Activated naive CD8-positive, alpha-beta T cell (primary cell): ENCODE data around the gene EYS.

Source experiments
- H3K27ac Mint-ChIP-seq: one replicate; pipeline ENCODE4 v1.8.0; 2021; ENCODE audit warnings: mixed read lengths
- H3K27me3 Mint-ChIP-seq: one replicate; pipeline ENCODE4 v1.8.0; 2021; ENCODE audit warnings: mixed read lengths
- H3K36me3 Mint-ChIP-seq: one replicate; pipeline ENCODE4 v1.8.0; 2021; ENCODE audit warnings: mixed read lengths
- H3K4me1 Mint-ChIP-seq: one replicate; pipeline ENCODE4 v1.8.0; 2021; ENCODE audit warnings: low read depth, mixed read lengths
- H3K4me3 Mint-ChIP-seq: one replicate; pipeline ENCODE4 v1.8.0; 2021; ENCODE audit warnings: mild to moderate bottlenecking, mixed read lengths
- H3K9me3 Mint-ChIP-seq: one replicate; pipeline ENCODE4 v1.8.0; 2021; ENCODE audit warnings: low read depth, mixed read lengths

Gene EYS

DNA sequence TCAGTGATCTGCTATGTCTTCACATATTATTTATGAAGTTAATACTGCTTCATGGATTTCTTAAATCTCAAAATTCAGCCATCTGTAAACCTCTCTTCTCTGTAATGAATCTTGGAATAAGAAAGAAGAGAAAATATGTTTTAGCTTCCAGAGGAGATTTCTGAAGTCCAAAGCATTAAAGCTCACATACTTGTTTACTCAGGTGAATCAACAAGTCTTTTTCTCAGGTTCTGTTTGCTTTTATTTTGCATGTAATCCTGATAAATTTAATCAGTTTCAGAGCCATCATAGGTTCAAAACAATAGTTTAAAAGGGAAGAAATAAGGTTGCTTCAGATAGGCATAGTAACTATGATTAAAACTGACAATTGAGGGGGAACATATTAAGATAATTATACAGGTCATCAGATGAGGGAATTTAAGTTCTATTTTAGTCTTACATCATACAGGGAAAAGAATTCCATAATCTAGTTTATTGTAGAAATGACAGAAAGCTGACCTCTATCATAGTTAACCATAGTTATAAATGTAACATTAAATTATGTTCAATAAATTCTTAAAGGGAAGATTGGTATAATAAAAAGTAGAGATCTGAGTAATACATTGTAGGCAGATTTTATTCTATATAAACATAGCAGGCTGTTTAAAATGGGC, 716.2 kb downstream of the EYS start:
- peaks cover 5% of the 10 kb centered on the region for H3K9me3 Mint-ChIP-seq
- H3K27ac Mint-ChIP-seq: no peak overlapping the region
- no peaks in the 10 kb centered on the region for H3K4me1 Mint-ChIP-seq
- H3K4me3 Mint-ChIP-seq: no peak overlapping the region
- H3K27me3 Mint-ChIP-seq: no peaks in the 10 kb centered on the region
- H3K36me3 Mint-ChIP-seq: no peaks in the 10 kb centered on the region

GRCh38 chr6:64988148-64988547, 718.9 kb downstream of the EYS start:
- no peaks in the 10 kb centered on the region for H3K4me1 Mint-ChIP-seq
- H3K36me3 Mint-ChIP-seq: no peaks in the 10 kb centered on the region
- H3K9me3 Mint-ChIP-seq: peaks cover 9% of the 10 kb centered on the region
- H3K27ac Mint-ChIP-seq: no peak overlapping the region
- no peak overlapping the region for H3K4me3 Mint-ChIP-seq
- no peaks in the 10 kb centered on the region for H3K27me3 Mint-ChIP-seq

DNA sequence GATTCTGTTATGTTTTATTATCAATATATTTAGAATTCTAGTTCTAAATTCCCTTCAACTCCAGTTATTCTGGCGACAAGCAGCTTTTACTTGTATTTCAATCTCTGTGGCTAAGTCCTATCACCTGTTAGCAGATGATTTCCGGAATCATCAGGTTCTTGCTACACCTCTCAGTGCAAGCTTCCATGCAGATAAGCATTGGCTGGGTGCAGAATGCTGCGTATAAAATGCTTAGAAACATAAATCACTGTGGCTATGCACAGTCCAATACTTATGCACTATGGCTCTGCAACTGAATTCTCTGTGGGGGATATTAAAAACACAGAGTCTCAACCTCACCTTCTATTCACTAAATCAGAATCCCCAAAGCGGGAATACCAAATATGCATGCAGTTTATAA, 720.0 kb downstream of the EYS start:
- Mint-ChIP-seq H3K27ac (no peak overlapping the region), H3K9me3 (peaks cover 4% of the 10 kb centered on the region), H3K27me3 (no peaks in the 10 kb centered on the region), H3K4me1 (no peaks in the 10 kb centered on the region), H3K4me3 (no peak overlapping the region), H3K36me3 (no peaks in the 10 kb centered on the region)

- no peak overlapping the region for H3K4me3 Mint-ChIP-seq
- H3K4me1 Mint-ChIP-seq: no peaks in the 10 kb centered on the region
- peaks cover 4% of the 10 kb centered on the region for H3K9me3 Mint-ChIP-seq
- H3K27ac Mint-ChIP-seq: no peak overlapping the region
- H3K36me3 Mint-ChIP-seq: no peaks in the 10 kb centered on the region
- no peaks in the 10 kb centered on the region for H3K27me3 Mint-ChIP-seq
Observed at GRCh38 chr6:64985726-64986125, 721.3 kb downstream of the EYS start.

GRCh38 chr6:64984948-64985347, 722.1 kb downstream of the EYS start:
- no peak overlapping the region for H3K27ac Mint-ChIP-seq
- H3K9me3 Mint-ChIP-seq: peaks cover 4% of the 10 kb centered on the region
- H3K27me3 Mint-ChIP-seq: no peaks in the 10 kb centered on the region
- H3K4me3 Mint-ChIP-seq: no peak overlapping the region
- H3K4me1 Mint-ChIP-seq: no peaks in the 10 kb centered on the region
- H3K36me3 Mint-ChIP-seq: no peaks in the 10 kb centered on the region

GRCh38 chr6:64983089-64983488, 723.9 kb downstream of the EYS start:
- no peaks in the 10 kb centered on the region for H3K27me3 Mint-ChIP-seq
- H3K9me3 Mint-ChIP-seq: peaks cover 9% of the 10 kb centered on the region
- no peak overlapping the region for H3K27ac Mint-ChIP-seq
- no peaks in the 10 kb centered on the region for H3K36me3 Mint-ChIP-seq
- H3K4me1 Mint-ChIP-seq: no peaks in the 10 kb centered on the region
- no peak overlapping the region for H3K4me3 Mint-ChIP-seq

GRCh38 chr6:64973142-64973541, 733.9 kb downstream of the EYS start:
- no peaks in the 10 kb centered on the region for H3K27me3 Mint-ChIP-seq
- no peak overlapping the region for H3K4me3 Mint-ChIP-seq
- H3K36me3 Mint-ChIP-seq: no peaks in the 10 kb centered on the region
- H3K9me3 Mint-ChIP-seq: peaks cover 3% of the 10 kb centered on the region
- no peak overlapping the region for H3K27ac Mint-ChIP-seq
- no peaks in the 10 kb centered on the region for H3K4me1 Mint-ChIP-seq

DNA sequence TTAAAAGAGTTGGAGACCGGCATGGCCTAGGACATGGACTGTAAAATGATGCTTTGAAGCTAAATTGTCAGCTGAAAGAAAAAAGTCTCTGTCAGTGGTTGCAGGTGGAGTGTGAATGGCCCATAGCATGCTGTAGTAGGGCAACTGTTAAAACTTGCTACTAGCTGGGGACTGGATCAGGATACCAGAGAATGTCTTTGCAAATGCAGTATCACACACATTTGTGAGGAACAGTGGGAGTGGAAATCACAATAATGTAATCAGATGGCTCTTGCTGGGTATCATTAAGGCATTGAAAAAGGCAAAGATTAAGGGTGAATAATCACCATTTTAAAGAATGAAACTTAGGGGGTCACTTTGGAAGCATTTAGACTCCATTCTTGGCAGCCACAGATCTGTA, 737.9 kb downstream of the EYS start:
- Mint-ChIP-seq H3K27ac (no peak overlapping the region), H3K9me3 (peaks cover 3% of the 10 kb centered on the region), H3K36me3 (no peaks in the 10 kb centered on the region), H3K4me1 (no peaks in the 10 kb centered on the region), H3K4me3 (no peak overlapping the region), H3K27me3 (no peaks in the 10 kb centered on the region)

DNA sequence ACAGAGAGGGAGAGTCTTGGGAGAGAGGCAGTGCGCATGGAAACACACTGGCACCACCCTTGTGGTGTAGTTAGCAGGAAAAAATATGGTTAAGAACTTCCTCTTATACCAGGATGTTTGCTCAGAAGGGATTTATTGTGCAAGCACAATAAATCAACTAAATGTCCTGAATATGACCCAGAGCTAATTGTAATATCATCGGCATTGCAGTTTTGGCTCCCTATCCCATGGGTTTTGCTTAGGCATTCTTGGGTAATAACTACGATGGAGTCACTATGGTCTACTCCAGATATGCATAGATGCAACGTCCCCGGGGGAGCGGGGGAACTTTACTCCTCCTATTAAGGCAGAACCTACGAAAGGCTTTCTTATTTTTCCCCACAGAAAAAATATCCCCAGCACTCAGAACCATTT, 751.6 kb downstream of the EYS start:
- H3K27ac Mint-ChIP-seq: no peak overlapping the region
- no peaks in the 10 kb centered on the region for H3K27me3 Mint-ChIP-seq
- H3K4me1 Mint-ChIP-seq: no peaks in the 10 kb centered on the region
- H3K4me3 Mint-ChIP-seq: no peak overlapping the region
- no peaks in the 10 kb centered on the region for H3K36me3 Mint-ChIP-seq
- H3K9me3 Mint-ChIP-seq: peaks cover 9% of the 10 kb centered on the region

DNA sequence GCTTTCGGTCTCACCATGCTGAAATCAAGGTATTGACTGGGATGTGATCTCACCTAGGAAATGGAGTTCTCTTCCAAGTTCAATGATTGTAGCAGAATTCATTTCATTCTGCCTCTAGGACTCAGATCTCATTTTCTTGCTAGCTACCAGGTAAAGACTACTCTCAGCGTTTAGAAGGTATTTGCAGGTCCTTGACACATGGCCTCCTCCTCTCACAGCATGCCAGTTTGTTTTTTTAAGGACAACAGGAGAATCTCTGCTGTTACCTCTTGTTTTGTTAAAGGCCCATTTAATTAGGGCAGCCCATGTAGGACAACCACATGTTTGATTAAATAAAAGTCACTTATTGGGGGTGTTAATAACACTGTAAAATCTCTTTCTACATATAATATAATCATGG, 757.8 kb downstream of the EYS start:
- H3K27ac Mint-ChIP-seq: no peak overlapping the region
- no peaks in the 10 kb centered on the region for H3K36me3 Mint-ChIP-seq
- no peaks in the 10 kb centered on the region for H3K27me3 Mint-ChIP-seq
- H3K9me3 Mint-ChIP-seq: peaks cover 18% of the 10 kb centered on the region
- H3K4me1 Mint-ChIP-seq: no peaks in the 10 kb centered on the region
- no peak overlapping the region for H3K4me3 Mint-ChIP-seq

DNA sequence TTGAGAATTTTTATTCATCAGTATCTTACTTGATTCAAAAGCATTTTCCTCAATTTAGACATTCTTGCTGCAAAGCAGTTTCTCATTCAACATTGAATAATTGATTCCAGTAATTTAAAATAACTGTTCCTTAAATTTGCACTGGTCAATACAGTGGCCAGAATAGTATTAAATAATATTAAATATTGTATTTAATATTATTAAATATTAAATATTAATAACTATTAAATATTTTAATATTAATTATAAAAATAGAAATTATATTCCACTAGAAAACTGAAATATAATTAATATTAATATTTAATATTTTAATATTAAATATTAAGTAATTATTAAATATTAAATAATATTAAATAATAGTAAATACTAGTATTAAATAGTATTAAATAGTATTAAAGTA, 758.8 kb downstream of the EYS start:
- Mint-ChIP-seq H3K27me3 (no peaks in the 10 kb centered on the region), H3K27ac (no peak overlapping the region)

GRCh38 chr6:64945450-64945849, 761.6 kb downstream of the EYS start:
- peaks cover 18% of the 10 kb centered on the region for H3K9me3 Mint-ChIP-seq
- H3K4me3 Mint-ChIP-seq: no peak overlapping the region

More for the DNA sequence above, 758.8 kb downstream of the EYS start:
- H3K9me3 Mint-ChIP-seq: peaks cover 24% of the 10 kb centered on the region
- H3K4me1 Mint-ChIP-seq: no peaks in the 10 kb centered on the region
- no peak overlapping the region for H3K4me3 Mint-ChIP-seq
- no peaks in the 10 kb centered on the region for H3K36me3 Mint-ChIP-seq

DNA sequence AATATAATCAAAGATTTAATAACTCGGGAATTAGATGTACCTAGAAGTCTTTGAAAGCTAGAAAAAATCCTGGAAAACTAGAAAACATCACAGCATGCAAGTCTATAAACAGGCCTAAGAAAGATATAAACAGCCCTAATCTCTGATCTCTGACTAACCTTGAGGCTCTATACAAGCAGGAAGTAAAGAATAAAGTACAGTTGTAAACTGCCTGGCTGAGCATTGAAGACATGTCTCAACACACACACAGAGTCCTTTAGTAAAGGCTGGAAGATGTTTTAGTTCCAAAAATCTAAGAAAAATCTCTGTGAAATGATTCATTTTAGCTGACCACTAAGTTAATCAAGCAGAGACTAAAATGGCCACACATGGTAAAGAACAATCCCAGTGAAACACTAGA, 774.5 kb downstream of the EYS start:
- Mint-ChIP-seq H3K9me3 (no peaks in the 10 kb centered on the region), H3K4me1 (no peaks in the 10 kb centered on the region), H3K4me3 (no peak overlapping the region), H3K36me3 (no peaks in the 10 kb centered on the region), H3K27me3 (no peaks in the 10 kb centered on the region), H3K27ac (no peak overlapping the region)

More at GRCh38 chr6:64945450-64945849, 761.6 kb downstream of the EYS start:
- no peak overlapping the region for H3K27ac Mint-ChIP-seq
- H3K36me3 Mint-ChIP-seq: no peaks in the 10 kb centered on the region
- no peaks in the 10 kb centered on the region for H3K27me3 Mint-ChIP-seq
- no peaks in the 10 kb centered on the region for H3K4me1 Mint-ChIP-seq

DNA sequence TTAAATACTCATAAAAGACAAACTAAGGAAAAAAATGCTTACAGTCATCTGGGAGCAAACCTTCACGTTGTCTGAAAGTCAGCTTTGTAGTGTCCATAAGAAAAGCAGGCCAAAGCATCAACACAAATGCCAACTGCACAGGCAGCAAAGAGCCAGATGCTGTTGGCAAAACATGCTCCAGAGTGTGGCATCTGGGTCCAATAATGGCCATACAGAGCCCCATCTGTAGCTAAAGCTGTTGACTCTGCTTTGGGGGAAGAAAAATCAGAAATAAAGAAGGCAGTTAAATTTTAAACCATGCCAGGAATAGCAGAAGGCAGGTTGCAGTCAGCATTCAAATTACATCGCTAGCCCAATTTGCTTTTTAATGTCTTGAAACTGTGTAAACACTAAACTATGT, 776.3 kb downstream of the EYS start:
- Mint-ChIP-seq H3K36me3 (no peaks in the 10 kb centered on the region), H3K9me3 (no peaks in the 10 kb centered on the region), H3K4me1 (no peaks in the 10 kb centered on the region), H3K27ac (no peak overlapping the region), H3K27me3 (no peaks in the 10 kb centered on the region), H3K4me3 (no peak overlapping the region)

- H3K27ac Mint-ChIP-seq: no peak overlapping the region
Observed at GRCh38 chr6:64926051-64926450, 781.0 kb downstream of the EYS start.

DNA sequence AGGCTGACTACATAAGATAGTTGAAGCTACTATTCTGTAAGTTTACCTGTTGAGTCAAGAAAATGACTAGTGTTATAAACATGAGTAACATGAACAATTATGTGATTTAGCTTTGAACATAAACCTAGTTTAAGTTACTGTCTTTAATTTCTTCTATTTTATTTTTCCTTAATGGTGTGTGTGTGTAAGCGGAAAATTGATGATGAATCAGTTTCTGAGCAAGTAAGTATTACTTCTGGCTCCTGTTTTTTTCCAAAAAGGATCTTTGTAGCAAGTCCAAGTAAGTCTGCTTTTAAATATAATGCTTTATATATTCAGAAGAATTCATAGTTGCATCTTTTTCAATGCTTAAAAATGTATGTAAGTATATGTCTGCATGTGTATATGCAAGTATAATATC, 786.8 kb downstream of the EYS start:
- H3K4me1 Mint-ChIP-seq: no peaks in the 10 kb centered on the region
- H3K36me3 Mint-ChIP-seq: no peaks in the 10 kb centered on the region
- peaks cover 10% of the 10 kb centered on the region for H3K9me3 Mint-ChIP-seq
- H3K4me3 Mint-ChIP-seq: no peak overlapping the region
- no peak overlapping the region for H3K27ac Mint-ChIP-seq
- H3K27me3 Mint-ChIP-seq: no peaks in the 10 kb centered on the region

More at GRCh38 chr6:64926051-64926450, 781.0 kb downstream of the EYS start:
- Mint-ChIP-seq H3K4me3 (no peak overlapping the region), H3K36me3 (no peaks in the 10 kb centered on the region), H3K4me1 (no peaks in the 10 kb centered on the region), H3K27me3 (no peaks in the 10 kb centered on the region), H3K9me3 (no peaks in the 10 kb centered on the region)
